ENCODE data around the gene LTBP2. TPM values are rescaled to one million over a fixed set of nuclear protein-coding genes. Genes with fewer than 3 reads are reported as not detected.
A peak's percentile ranks its signal among the peaks of the same experiment; 100 is the strongest.

Gene LTBP2
- total RNA-seq, 1 experiment from 2014 or later: 1.5 TPM

DNA sequence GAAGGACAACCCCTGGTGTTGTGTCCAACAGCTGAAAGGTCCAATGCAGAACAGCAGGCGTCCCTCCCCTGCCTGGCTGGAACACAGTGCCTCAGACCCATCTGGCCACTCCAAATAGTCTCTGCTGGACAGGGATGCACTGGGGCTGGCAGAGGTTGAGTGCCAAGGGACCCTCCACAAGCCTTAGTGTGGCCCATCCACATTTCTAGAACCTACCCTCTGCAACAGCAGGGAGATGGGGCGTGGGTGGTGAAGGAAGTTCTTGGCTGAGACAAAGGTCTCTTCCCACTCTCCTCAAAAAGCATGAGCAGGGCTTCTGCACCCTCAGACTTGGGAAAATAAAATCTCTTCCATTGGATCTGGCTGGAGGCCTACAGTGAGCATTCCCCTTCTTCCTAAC, 36.5 kb downstream of the LTBP2 start:
- no peaks in the 10 kb centered on the region for H3K9me2 ChIP-seq (ENCODE audit: insufficient read depth)
- no peaks in the 10 kb centered on the region for H3K36me3 ChIP-seq (ENCODE audit: control insufficient read depth in 1 of 2, insufficient read depth in 2 of 2, low read length in 2 of 2)
- H3K4me2 ChIP-seq (ENCODE audit: low read length): no peak overlapping the region
- H2AFZ ChIP-seq (ENCODE audit: low read depth, low read length, poor library complexity, severe bottlenecking): no peak overlapping the region
- H4K20me1 ChIP-seq (ENCODE audit: insufficient read depth): no peaks in the 10 kb centered on the region
- ATAC-seq (no peak), DNase-seq (ENCODE audit: low read depth, low spot score) (no peak)
- no peaks in the 10 kb centered on the region for H3K79me2 ChIP-seq (ENCODE audit: insufficient read depth, low read length)
- intact Hi-C loops (cut with micrococcal nuclease): no loop called here
- H3K27me3 ChIP-seq (ENCODE audit: insufficient read depth, low read length): no peaks in the 10 kb centered on the region
- H3K4me3 ChIP-seq (replicated peaks in 1 of 2; ENCODE audit: low read depth in 1 of 2, low read length in 2 of 2): no peak overlapping the region
- peaks cover 45 to 76% of the 10 kb centered on the region in 2 experiments for H3K4me1 ChIP-seq (ENCODE audit: control insufficient read depth in 1 of 2, insufficient read depth in 2 of 2, low read length in 2 of 2)
- CTCF ChIA-PET: no interaction called here
- BruUV-seq (replicated peaks): no TSS peak
- POLR2A ChIA-PET: no interaction called here
- TF ChIP-seq JUND (IDR thresholded peaks at IDR 0.05) (no peak), EZH2 (IDR thresholded peaks at IDR 0.05) (no peak), ZBTB33 (IDR thresholded peaks at IDR 0.05; ENCODE audit: extremely low read depth, insufficient replicate concordance, low read length) (no peak), SRF (IDR thresholded peaks at IDR 0.05; ENCODE audit: low read depth) (no peak), RAD21 (IDR thresholded peaks at IDR 0.05; ENCODE audit: low read depth) (no peak), ZFX (IDR thresholded peaks at IDR 0.05) (no peak), ZNF274 (IDR thresholded peaks at IDR 0.05; ENCODE audit: low read depth, low read length) (no peak), ATF3 (IDR thresholded peaks at IDR 0.05) (no peak), POLR2A (IDR thresholded peaks at IDR 0.05; ENCODE audit: borderline replicate concordance, extremely low read depth, insufficient read depth, insufficient read length) (no peak), CEBPB (IDR thresholded peaks at IDR 0.05; ENCODE audit: low read depth) (no peak)
- RAD21 ChIA-PET (ENCODE audit: low non-redundant PET in 1 of 2, low total read pairs in 2 of 2, uncharacterized antibody in 2 of 2, unreplicated experiment in 2 of 2): no interaction called here
- no peak overlapping the region for H3K9ac ChIP-seq (ENCODE audit: low read length)
- no peaks in the 10 kb centered on the region for H3K9me3 ChIP-seq (ENCODE audit: control insufficient read depth in 1 of 2, insufficient read depth in 1 of 2, low read depth in 1 of 2, low read length in 2 of 2)
- no peak overlapping the region for H3K27ac ChIP-seq (ENCODE audit: low read depth, low read length)

DNA sequence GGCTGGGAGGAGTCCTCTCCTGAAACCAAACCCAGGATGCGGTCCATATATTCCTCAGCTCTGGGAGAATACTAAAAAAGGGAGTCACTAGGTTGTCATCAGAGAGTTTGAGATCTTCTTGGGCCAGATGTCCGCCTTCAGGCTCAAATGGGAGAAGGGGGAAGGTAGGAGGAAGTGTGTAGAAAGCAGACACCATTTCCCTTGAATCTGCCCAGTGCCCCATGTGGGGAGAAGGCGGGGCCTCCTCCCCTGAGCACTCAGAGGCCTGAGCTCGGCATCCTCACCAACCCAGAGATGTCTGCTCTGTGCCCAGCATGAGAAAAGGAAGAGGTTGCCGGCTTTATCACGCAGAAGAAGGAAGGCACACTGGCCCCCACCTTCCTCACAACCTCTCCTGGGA, 37.3 kb downstream of the LTBP2 start:
- no peak for TF ChIP-seq ATF3 (IDR thresholded peaks at IDR 0.05)
- TF ChIP-seq EGR1 (IDR thresholded peaks at IDR 0.05; ENCODE audit: low read depth): no peak
- no peaks in the 10 kb centered on the region for H3K79me2 ChIP-seq (ENCODE audit: insufficient read depth, low read length)
- ChIA-PET POLR2A (no interaction called here), RAD21 (ENCODE audit: low non-redundant PET in 1 of 2, low total read pairs in 2 of 2, uncharacterized antibody in 2 of 2, unreplicated experiment in 2 of 2) (no interaction called here), CTCF (no interaction called here)
- H3K9ac ChIP-seq (ENCODE audit: low read length): no peak overlapping the region
- H4K20me1 ChIP-seq (ENCODE audit: insufficient read depth): no peaks in the 10 kb centered on the region
- no TSS peak for BruUV-seq (replicated peaks)
- no peak overlapping the region for H3K4me3 ChIP-seq (replicated peaks in 1 of 2; ENCODE audit: low read depth in 1 of 2, low read length in 2 of 2)
- H3K4me1 ChIP-seq (ENCODE audit: control insufficient read depth in 1 of 2, insufficient read depth in 2 of 2, low read length in 2 of 2): peaks cover 44 to 76% of the 10 kb centered on the region in 2 experiments
- no peaks in the 10 kb centered on the region for H3K9me2 ChIP-seq (ENCODE audit: insufficient read depth)
- DNase-seq (ENCODE audit: low read depth, low spot score) (no peak), ATAC-seq (no peak)
- H3K4me2 ChIP-seq (ENCODE audit: low read length): 0 out of 2 replicates have a peak overlapping the region, but pooled peaks have one; percentile 4
- no peaks in the 10 kb centered on the region for H3K36me3 ChIP-seq (ENCODE audit: control insufficient read depth in 1 of 2, insufficient read depth in 2 of 2, low read length in 2 of 2)
- H3K27ac ChIP-seq (ENCODE audit: low read depth, low read length): no peak overlapping the region
- no peaks in the 10 kb centered on the region for H3K9me3 ChIP-seq (ENCODE audit: control insufficient read depth in 1 of 2, insufficient read depth in 1 of 2, low read depth in 1 of 2, low read length in 2 of 2)
- intact Hi-C loops (cut with micrococcal nuclease): no loop called here
- H2AFZ ChIP-seq (ENCODE audit: low read depth, low read length, poor library complexity, severe bottlenecking): no peak overlapping the region
- no peaks in the 10 kb centered on the region for H3K27me3 ChIP-seq (ENCODE audit: insufficient read depth, low read length)
